ENCODE measurements around the gene SYT5.

- no peak for TF ChIP-seq RBM39 (optimal IDR thresholded peaks at IDR 0.05; ENCODE audit: low read depth, low read length)
- TF ChIP-seq NRF1 (conservative IDR thresholded peaks at IDR 0.05 in 1 of 2, IDR thresholded peaks at IDR 0.05 in 1 of 2) = no peak
- TF ChIP-seq DACH1 (IDR thresholded peaks at IDR 0.05; ENCODE audit: partially characterized antibody) = no peak
- TF ChIP-seq FOXP1 (CRISPR knock-in tag; IDR thresholded peaks at IDR 0.05) = no peak
- TF ChIP-seq POLR2AphosphoS5 (IDR thresholded peaks at IDR 0.05; ENCODE audit: control insufficient read depth, insufficient read depth, low read depth, low read length) = no peak
- no peak for TF ChIP-seq ZNF263 (CRISPR knock-in tag; IDR thresholded peaks at IDR 0.05; ENCODE audit: borderline replicate concordance)
- no peak for TF ChIP-seq CCNT2 (IDR thresholded peaks at IDR 0.05; ENCODE audit: borderline replicate concordance, extremely low read depth, insufficient read length, low read depth, low read length)
- no peak for TF ChIP-seq E2F1 (CRISPR knock-in tag; IDR thresholded peaks at IDR 0.05)
- no peak for TF ChIP-seq ZNF740 (CRISPR knock-in tag; IDR thresholded peaks at IDR 0.05)
- TF ChIP-seq ZNF740 (tag; IDR thresholded peaks at IDR 0.05) = no peak
- no peak for TF ChIP-seq MAFF (IDR thresholded peaks at IDR 0.05; ENCODE audit: low read length)
- TF ChIP-seq CTCF (IDR thresholded peaks at IDR 0.05 in 2 of 3, conservative IDR thresholded peaks at IDR 0.05 in 1 of 3; ENCODE audit: insufficient read depth in 2 of 3, low read depth in 1 of 3, low read length in 3 of 3) = no peak
- TF ChIP-seq USF2 (CRISPR knock-in tag; IDR thresholded peaks at IDR 0.05) = no peak
These were observed 18.3 kb downstream of the SYT5 start for GRCh38 chr19:55161571-55162322.
